SK-N-MC (cell line): ENCODE measurements around the gene IL21R.

Experiments
- EZH2 ChIP-seq: fragments of 200-600 bp; sonication (generic); IDR thresholded peaks from one replicate; pipeline ENCODE4 v1.6.1; 2017; ENCODE audit warnings: antibody characterized with exemption
- POLR2AphosphoS5 ChIP-seq: IDR thresholded peaks from 2 replicates; pipeline ENCODE4 v1.6.1; 2012; ENCODE audit warnings: mild to moderate bottlenecking, low read depth, low read length, borderline replicate concordance

DNA sequence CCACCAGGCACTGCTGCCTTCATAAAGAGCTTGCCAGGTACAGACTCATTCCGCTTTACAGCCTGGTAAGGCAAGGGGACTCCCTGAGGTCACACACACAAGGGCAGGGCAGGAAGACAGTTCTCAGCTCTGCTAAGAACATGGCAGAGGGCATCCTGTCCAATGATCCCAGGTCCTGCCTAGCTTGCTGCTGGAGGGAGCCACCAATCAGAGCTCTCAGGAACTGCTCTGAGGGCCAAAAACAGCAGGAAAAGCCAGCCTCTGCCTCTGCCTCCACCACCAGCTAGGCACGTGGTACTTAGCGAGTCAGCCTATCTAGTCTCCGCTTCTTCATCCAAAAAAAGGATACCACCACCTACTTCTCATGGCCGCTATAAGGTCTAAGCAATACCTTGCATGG, 81.7 kb downstream of the IL21R start:
- TF ChIP-seq POLR2AphosphoS5 (no peak), EZH2 (no peak)
